ENCODE measurements around the gene LMTK2.

LMTK2 gene

DNA sequence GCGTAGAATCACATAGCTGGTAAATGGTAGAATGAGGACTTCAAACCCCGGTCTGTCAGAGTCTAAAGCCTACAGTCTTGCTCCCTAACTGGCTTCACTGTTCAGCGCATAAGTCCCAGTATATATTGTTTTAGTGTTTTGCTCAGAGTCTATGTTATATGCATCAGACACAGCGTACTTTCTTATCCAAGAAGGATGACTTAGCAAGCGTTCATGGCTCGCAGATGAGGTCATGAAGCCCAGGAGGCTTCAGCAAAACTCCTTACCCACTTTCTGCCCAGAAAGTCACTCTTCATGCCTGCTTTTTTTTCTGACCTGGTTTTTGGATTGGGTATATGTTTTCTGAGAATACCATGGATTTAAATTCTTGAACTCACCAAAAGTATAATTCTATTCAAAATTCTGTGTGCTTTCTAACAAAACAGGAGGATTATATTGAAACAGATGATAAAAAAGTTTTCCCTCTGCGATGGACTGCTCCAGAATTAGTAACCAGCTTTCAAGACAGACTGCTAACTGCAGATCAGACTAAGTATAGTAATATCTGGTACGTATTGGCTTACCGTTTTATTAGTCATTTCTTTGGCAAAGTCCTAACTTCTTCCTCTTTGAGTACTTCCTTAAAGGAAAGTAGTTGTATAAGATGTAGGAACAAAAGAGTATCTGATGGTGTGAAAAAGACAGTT lies 79.9 kb downstream of the LMTK2 start:
- no peak for DNase-seq (ENCODE audit: low spot score)

GRCh38 chr7:98187138-98187502 lies 80.5 kb downstream of the LMTK2 start:
- TF ChIP-seq, protein P1, sequence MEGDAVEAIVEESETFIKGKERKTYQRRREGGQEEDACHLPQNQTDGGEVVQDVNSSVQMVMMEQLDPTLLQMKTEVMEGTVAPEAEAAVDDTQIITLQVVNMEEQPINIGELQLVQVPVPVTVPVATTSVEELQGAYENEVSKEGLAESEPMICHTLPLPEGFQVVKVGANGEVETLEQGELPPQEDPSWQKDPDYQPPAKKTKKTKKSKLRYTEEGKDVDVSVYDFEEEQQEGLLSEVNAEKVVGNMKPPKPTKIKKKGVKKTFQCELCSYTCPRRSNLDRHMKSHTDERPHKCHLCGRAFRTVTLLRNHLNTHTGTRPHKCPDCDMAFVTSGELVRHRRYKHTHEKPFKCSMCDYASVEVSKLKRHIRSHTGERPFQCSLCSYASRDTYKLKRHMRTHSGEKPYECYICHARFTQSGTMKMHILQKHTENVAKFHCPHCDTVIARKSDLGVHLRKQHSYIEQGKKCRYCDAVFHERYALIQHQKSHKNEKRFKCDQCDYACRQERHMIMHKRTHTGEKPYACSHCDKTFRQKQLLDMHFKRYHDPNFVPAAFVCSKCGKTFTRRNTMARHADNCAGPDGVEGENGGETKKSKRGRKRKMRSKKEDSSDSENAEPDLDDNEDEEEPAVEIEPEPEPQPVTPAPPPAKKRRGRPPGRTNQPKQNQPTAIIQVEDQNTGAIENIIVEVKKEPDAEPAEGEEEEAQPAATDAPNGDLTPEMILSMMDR (IDR thresholded peaks at IDR 0.05; ENCODE audit: borderline replicate concordance, control extremely low read depth, extremely low read depth, insufficient read depth, missing control alignments), result no peak
- no peak for DNase-seq (ENCODE audit: low spot score)
- in situ Hi-C loops (cut with MboI; ENCODE audit: low sequenced_read_pairs, unreplicated experiment), result no loop called here

More for the DNA sequence above, 79.9 kb downstream of the LMTK2 start:
- TF ChIP-seq, protein P1 (IDR thresholded peaks at IDR 0.05; ENCODE audit: borderline replicate concordance, control extremely low read depth, extremely low read depth, insufficient read depth, missing control alignments), result no peak
- in situ Hi-C loops (cut with MboI; ENCODE audit: low sequenced_read_pairs, unreplicated experiment), result no loop called here

DNA sequence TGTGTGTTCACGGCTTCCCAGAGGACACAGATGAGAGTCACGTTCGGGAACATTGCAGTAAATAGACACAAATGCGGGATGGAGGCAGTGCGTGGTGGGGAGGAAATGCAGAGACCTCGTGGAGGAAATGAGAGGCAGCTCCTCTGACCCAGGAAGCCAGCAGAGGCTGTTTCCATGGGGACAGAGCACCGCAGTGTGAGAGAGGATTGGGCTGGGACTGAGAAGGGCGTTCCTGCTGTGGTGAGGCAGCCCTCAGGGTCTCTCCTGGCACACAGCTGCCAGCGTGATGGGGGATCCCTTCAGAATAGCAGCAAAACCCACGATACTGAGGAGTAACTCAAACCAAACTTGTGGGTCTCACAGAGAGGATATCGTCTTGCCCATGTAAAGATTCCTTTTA lies 82.9 kb downstream of the LMTK2 start:
- TF ChIP-seq, protein P1 (IDR thresholded peaks at IDR 0.05; ENCODE audit: borderline replicate concordance, control extremely low read depth, extremely low read depth, insufficient read depth, missing control alignments), result no peak
- in situ Hi-C loops (cut with MboI; ENCODE audit: low sequenced_read_pairs, unreplicated experiment), result no loop called here
- DNase-seq (ENCODE audit: low spot score), result no peak

GRCh38 chr7:98191668-98192431 lies 85.2 kb downstream of the LMTK2 start:
- DNase-seq (ENCODE audit: low spot score), result no peak
- TF ChIP-seq, protein P1 (IDR thresholded peaks at IDR 0.05; ENCODE audit: borderline replicate concordance, control extremely low read depth, extremely low read depth, insufficient read depth, missing control alignments), result no peak
- in situ Hi-C loops (cut with MboI; ENCODE audit: low sequenced_read_pairs, unreplicated experiment), result no loop called here

- TF ChIP-seq, protein P1 (IDR thresholded peaks at IDR 0.05; ENCODE audit: borderline replicate concordance, control extremely low read depth, extremely low read depth, insufficient read depth, missing control alignments), result no peak
- in situ Hi-C loops (cut with MboI; ENCODE audit: low sequenced_read_pairs, unreplicated experiment), result no loop called here
- no peak for DNase-seq (ENCODE audit: low spot score)
These were observed 86.3 kb downstream of the LMTK2 start for GRCh38 chr7:98192781-98193457.

DNA sequence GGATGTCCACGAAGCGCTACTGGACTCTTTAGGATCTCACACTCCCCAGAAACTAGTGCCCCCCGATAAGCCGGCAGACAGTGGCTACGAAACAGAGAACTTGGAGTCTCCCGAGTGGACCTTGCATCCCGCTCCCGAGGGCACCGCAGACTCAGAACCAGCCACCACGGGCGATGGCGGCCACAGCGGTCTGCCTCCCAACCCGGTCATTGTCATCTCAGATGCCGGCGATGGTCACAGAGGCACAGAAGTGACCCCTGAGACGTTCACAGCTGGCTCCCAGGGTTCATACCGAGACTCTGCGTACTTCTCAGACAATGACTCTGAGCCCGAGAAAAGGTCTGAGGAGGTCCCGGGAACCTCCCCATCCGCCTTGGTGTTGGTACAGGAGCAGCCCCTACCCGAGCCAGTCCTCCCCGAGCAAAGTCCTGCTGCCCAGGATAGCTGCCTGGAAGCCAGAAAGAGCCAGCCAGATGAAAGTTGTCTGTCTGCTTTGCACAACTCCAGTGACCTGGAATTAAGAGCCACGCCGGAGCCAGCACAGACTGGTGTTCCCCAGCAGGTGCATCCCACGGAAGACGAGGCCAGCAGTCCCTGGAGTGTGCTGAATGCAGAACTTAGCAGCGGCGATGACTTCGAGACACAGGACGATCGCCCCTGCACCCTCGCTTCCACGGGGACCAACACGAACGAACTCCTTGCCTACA lies 87.0 kb downstream of the LMTK2 start:
- TF ChIP-seq, protein P1 (IDR thresholded peaks at IDR 0.05; ENCODE audit: borderline replicate concordance, control extremely low read depth, extremely low read depth, insufficient read depth, missing control alignments), result no peak
- in situ Hi-C loops (cut with MboI; ENCODE audit: low sequenced_read_pairs, unreplicated experiment), result no loop called here
- DNase-seq (ENCODE audit: low spot score), result no peak
